H1 (cell line): ENCODE measurements around the gene TBX21.

Experiments
- CREB1 ChIP-seq: IDR thresholded peaks from 2 replicates; pipeline ENCODE4 v1.6.1; 2012; ENCODE audit warnings: inconsistent platforms
- CTCF ChIP-seq, 3 experiments: IDR thresholded peaks; 1 replicate in 2 of 3; 2 replicates in 1 of 3; pipeline versions ENCODE4 v1.5.1 to v1.6.1; 2011; ENCODE audit warnings: low read length in 3 of 3, mild to moderate bottlenecking in 3 of 3, inconsistent platforms in 2 of 3, low read depth in 1 of 3, moderate library complexity in 1 of 3; ENCODE audit not compliant: insufficient read depth in 1 of 3; ENCODE audit errors: control extremely low read depth in 1 of 3
- EP300 ChIP-seq, 2 experiments: IDR thresholded peaks; 1 replicate in 1 of 2; 2 replicates in 1 of 2; pipeline ENCODE4 v1.6.1; 2011 to 2012; ENCODE audit warnings: low read depth in 2 of 2, low read length in 2 of 2, mild to moderate bottlenecking in 2 of 2, borderline replicate concordance in 1 of 2, inconsistent platforms in 1 of 2, moderate library complexity in 1 of 2
- EZH2 ChIP-seq: fragments of 200-600 bp; sonication (generic); IDR thresholded peaks from 2 replicates; pipeline ENCODE4 v1.7.1; 2012; ENCODE audit warnings: low read depth, mild to moderate bottlenecking, moderate library complexity, low read length, inconsistent platforms; ENCODE audit not compliant: severe bottlenecking
- GABPA ChIP-seq: IDR thresholded peaks from 2 replicates; pipeline ENCODE4 v1.6.1; 2011; ENCODE audit warnings: mild to moderate bottlenecking, low read length, moderate library complexity, borderline replicate concordance; ENCODE audit not compliant: insufficient read depth
- POLR2A ChIP-seq, 2 experiments: IDR thresholded peaks; 1 replicate in 1 of 2; 2 replicates in 1 of 2; pipeline ENCODE4 v1.6.1; 2011; ENCODE audit warnings: low read depth in 2 of 2, low read length in 2 of 2, mild to moderate bottlenecking in 2 of 2; ENCODE audit errors: control extremely low read depth in 1 of 2
- POLR2AphosphoS5 ChIP-seq: IDR thresholded peaks from 2 replicates; pipeline ENCODE4 v1.6.1; 2011; ENCODE audit warnings: low read depth, low read length
- RAD21 ChIP-seq, 2 experiments: IDR thresholded peaks in 1 of 2; conservative IDR thresholded peaks in 1 of 2; 2 replicates each; pipeline ENCODE4 v1.6.1; 2011; ENCODE audit warnings: low read depth in 2 of 2, low read length in 2 of 2, improper control_type of control experiment in 1 of 2, inconsistent platforms in 1 of 2, mild to moderate bottlenecking in 1 of 2, moderate library complexity in 1 of 2
- SP1 ChIP-seq: IDR thresholded peaks from 2 replicates; pipeline ENCODE4 v1.6.1; 2011; ENCODE audit warnings: low read depth, low read length
- TAF1 ChIP-seq: IDR thresholded peaks from 2 replicates; pipeline ENCODE4 v1.6.1; 2011; ENCODE audit warnings: mild to moderate bottlenecking, low read depth, low read length
- TBP ChIP-seq: IDR thresholded peaks from 2 replicates; pipeline ENCODE4 v1.6.1; 2011; ENCODE audit warnings: low read depth, low read length, improper control_type of control experiment
- YY1 ChIP-seq: IDR thresholded peaks from 2 replicates; pipeline ENCODE4 v1.6.1; 2011; ENCODE audit warnings: low read depth, mild to moderate bottlenecking, low read length
- TF ChIP-seq, protein P1 (sequence below): IDR thresholded peaks from 2 replicates; pipeline ENCODE4 v1.6.1; 2011; ENCODE audit warnings: low read length, improper control_type of control experiment

DNA sequence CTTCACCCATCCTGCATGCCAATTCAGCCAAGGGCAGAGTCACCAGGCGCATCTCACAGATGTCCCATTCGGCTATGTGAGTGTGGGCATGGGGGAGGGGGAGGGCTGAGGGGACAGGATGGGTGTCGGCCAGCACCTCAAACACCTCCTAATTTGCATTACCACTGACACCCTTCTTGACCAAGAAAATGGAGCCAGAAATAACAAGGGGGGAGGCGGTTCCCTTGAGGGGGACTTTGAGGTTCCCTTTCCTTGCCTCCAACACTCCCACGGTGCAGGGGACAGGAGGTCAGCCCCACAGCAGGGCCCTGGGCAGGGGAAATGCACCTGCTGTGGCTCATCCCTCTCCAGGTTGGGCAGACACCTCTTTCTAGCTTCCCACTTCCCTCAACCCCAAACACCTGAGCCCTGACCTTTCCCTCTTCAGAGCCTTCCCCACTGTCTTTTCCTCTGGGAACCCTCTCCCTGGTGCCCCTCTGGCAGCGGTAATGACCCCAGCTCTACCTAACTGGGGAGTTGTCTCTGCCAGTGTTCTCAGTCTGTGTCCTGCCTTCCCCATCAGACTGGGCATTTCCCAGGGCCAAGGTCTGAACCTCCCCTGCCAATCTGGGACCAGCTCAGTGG, 18.2 kb upstream of the TBX21 start:
- no peak for TF ChIP-seq TBP
- TF ChIP-seq SP1 = no peak
- no peak for TF ChIP-seq CTCF (IDR thresholded peaks at IDR 0.05; ENCODE audit: control extremely low read depth in 1 of 3, insufficient read depth in 1 of 3, low read depth in 1 of 3, low read length in 3 of 3)
- TF ChIP-seq, protein P1, sequence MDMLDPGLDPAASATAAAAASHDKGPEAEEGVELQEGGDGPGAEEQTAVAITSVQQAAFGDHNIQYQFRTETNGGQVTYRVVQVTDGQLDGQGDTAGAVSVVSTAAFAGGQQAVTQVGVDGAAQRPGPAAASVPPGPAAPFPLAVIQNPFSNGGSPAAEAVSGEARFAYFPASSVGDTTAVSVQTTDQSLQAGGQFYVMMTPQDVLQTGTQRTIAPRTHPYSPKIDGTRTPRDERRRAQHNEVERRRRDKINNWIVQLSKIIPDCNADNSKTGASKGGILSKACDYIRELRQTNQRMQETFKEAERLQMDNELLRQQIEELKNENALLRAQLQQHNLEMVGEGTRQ = no peak
- TF ChIP-seq YY1 = no peak
- TF ChIP-seq POLR2AphosphoS5 = no peak
- TF ChIP-seq TAF1 = no peak
- no peak for TF ChIP-seq EP300 (IDR thresholded peaks at IDR 0.05; ENCODE audit: borderline replicate concordance in 1 of 2, low read depth in 2 of 2, low read length in 2 of 2)
- no peak for TF ChIP-seq RAD21 (IDR thresholded peaks at IDR 0.05 in 1 of 2, conservative IDR thresholded peaks at IDR 0.05 in 1 of 2; ENCODE audit: low read depth in 2 of 2, low read length in 2 of 2)
- TF ChIP-seq GABPA = no peak
- TF ChIP-seq EZH2 = no peak
- no peak for TF ChIP-seq POLR2A (IDR thresholded peaks at IDR 0.05; ENCODE audit: control extremely low read depth in 1 of 2, low read depth in 2 of 2, low read length in 2 of 2)
- TF ChIP-seq CREB1 = no peak
